Measurements from ENCODE around the gene PLA2G6. TPM values are rescaled to one million over a fixed set of nuclear protein-coding genes. Genes with fewer than 3 reads are reported as not detected.

The PLA2G6 gene
- total and polyA plus RNA-seq, 12 donors: 6.0 to 35.1 (median 13.5) TPM

DNA sequence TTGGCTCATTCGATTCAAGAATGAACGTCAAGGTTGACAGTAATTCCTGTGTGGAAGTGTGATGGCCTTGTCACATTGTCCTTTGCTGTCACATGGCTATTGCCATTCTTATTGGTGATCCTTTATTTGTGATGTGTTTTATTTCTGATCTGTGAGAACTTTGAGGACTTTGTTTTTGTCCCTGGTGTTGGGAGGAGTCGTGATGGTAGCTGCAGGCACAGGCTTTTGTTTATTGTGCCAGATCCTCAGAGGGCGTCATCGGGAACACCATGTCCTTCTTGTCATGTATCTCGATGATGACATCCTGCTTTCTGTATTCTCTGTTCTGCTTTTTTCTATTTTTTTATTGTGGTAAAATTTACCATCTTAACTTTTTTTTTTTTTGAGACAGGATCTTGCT, 118.8 kb downstream of the PLA2G6 start:
- ATAC-seq: peak in 4 of 8 donors; percentile 16 to 67 (median 44)
- Histone ChIP-seq H3K9me3 (no peaks in the 10 kb centered on the region), H3K4me1 (peaks cover under 1 to 18% (median 13%) of the 10 kb centered on the region in 9 donors), H3K27ac (peak overlapping the region in 3 of 10 donors; percentile 15 to 51 (median 22)), H3K27me3 (no peaks in the 10 kb centered on the region), H3K4me3 (no peak overlapping the region), H3K36me3 (peaks cover 0 to 74% (median 27%) of the 10 kb centered on the region in 9 donors)
- WGBS, 2 donors: 57 to 71% methylated on average over 6 of the region's 6 CpGs
- intact Hi-C loops (cut with DNase I): loop anchor here in 1 of 10 donors (10.0 kb wide), 1 partner anchor 512 kb away; the partner anchor contains the start of gene DMC1
- TF ChIP-seq, protein P1, sequence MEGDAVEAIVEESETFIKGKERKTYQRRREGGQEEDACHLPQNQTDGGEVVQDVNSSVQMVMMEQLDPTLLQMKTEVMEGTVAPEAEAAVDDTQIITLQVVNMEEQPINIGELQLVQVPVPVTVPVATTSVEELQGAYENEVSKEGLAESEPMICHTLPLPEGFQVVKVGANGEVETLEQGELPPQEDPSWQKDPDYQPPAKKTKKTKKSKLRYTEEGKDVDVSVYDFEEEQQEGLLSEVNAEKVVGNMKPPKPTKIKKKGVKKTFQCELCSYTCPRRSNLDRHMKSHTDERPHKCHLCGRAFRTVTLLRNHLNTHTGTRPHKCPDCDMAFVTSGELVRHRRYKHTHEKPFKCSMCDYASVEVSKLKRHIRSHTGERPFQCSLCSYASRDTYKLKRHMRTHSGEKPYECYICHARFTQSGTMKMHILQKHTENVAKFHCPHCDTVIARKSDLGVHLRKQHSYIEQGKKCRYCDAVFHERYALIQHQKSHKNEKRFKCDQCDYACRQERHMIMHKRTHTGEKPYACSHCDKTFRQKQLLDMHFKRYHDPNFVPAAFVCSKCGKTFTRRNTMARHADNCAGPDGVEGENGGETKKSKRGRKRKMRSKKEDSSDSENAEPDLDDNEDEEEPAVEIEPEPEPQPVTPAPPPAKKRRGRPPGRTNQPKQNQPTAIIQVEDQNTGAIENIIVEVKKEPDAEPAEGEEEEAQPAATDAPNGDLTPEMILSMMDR (IDR thresholded peaks at IDR 0.05): no peak
- no peak for DNase-seq

Other genes with a start within 250 kb of the PLA2G6 start
- gene C22orf23, start 228.2 kb downstream of the PLA2G6 start, total RNA-seq: 1 to 10 TPM in 2 of 10 donors, under 1 TPM in 8; 0.17 to 1.1 (median 0.55) TPM
- gene C22orf23, start 228.2 kb downstream of the PLA2G6 start, polyA plus RNA-seq: under 1 TPM; 0.22 to 0.25 TPM
- 10 to 100 TPM; 62.4 to 95.7 (median 76.6) TPM for gene POLR2F, start 228.1 kb downstream of the PLA2G6 start, total RNA-seq
- gene POLR2F, start 228.1 kb downstream of the PLA2G6 start, polyA plus RNA-seq: 100 to 1,000 TPM; 150 to 200 TPM
- 1 to 10 TPM in 5 of 10 donors, under 1 TPM in 5; 0.11 to 3.2 (median 0.78) TPM for gene SOX10, start 197.3 kb downstream of the PLA2G6 start, total RNA-seq
- 1 to 10 TPM; 1.8 to 3.8 TPM for gene SOX10, start 197.3 kb downstream of the PLA2G6 start, polyA plus RNA-seq
- gene PICK1, start 124.4 kb downstream of the PLA2G6 start, total RNA-seq: 10 to 100 TPM; 17.4 to 30.7 (median 22.1) TPM
- gene PICK1, start 124.4 kb downstream of the PLA2G6 start, polyA plus RNA-seq: 10 to 100 TPM; 27.3 to 32.9 TPM
- under 1 TPM in 1 of 10 donors, not detected in 9; 0.34 TPM for gene SLC16A8, start 97.6 kb downstream of the PLA2G6 start, total RNA-seq
- under 1 TPM; 0.19 to 0.22 TPM for gene SLC16A8, start 97.6 kb downstream of the PLA2G6 start, polyA plus RNA-seq
- gene BAIAP2L2, start 71.1 kb downstream of the PLA2G6 start, total RNA-seq: under 1 TPM in 6 of 10 donors, not detected in 4; 0.12 to 0.36 (median 0.17) TPM
- gene BAIAP2L2, start 71.1 kb downstream of the PLA2G6 start, polyA plus RNA-seq: under 1 TPM; 0.28 to 0.37 TPM
- 10 to 100 TPM in 4 of 10 donors, 1 to 10 TPM in 6; 2.9 to 21.2 (median 5.3) TPM for gene MAFF, start 20.2 kb upstream of the PLA2G6 start, total RNA-seq
- 10 to 100 TPM in 1 of 2 donors, 1 to 10 TPM in 1; 6.5 to 21.4 TPM for gene MAFF, start 20.2 kb upstream of the PLA2G6 start, polyA plus RNA-seq
- 10 to 100 TPM; 36.2 to 51.6 (median 46.1) TPM for gene TMEM184B, start 91.2 kb upstream of the PLA2G6 start, total RNA-seq
- gene TMEM184B, start 91.2 kb upstream of the PLA2G6 start, polyA plus RNA-seq: 10 to 100 TPM; 20.8 to 29.7 TPM
- 10 to 100 TPM; 64.1 to 88.1 (median 78.6) TPM for gene CSNK1E, start 135.6 kb upstream of the PLA2G6 start, total RNA-seq
- 10 to 100 TPM; 81.6 to 83.4 TPM for gene CSNK1E, start 135.6 kb upstream of the PLA2G6 start, polyA plus RNA-seq